Renal cortex interstitium (tissue), 11 donors: Measurements from ENCODE around the gene PNPLA3. TPM values are rescaled to one million over a fixed set of nuclear protein-coding genes. Genes with fewer than 3 reads are reported as not detected.

Source experiments
- DNase-seq, 11 donors: peaks; one replicate each; pipeline ENCODE4 v3.0.0-alpha.2; 2013; ENCODE audit warnings: low read depth in 9 of 11, low spot score in 4 of 11; ENCODE audit errors: extremely low read depth in 1 of 11
- polyA plus RNA-seq, 3 donors: library from polyadenylated mRNA; unstranded; fragments of 120-200 nt; gene quantifications; one replicate each; pipeline ENCODE4 v1.2.1, GENCODE V29; 2013; ENCODE audit not compliant: insufficient read length in 3 of 3

The PNPLA3 gene
- polyA plus RNA-seq, 3 donors = 2.0 to 2.4 (median 2.1) TPM

DNA sequence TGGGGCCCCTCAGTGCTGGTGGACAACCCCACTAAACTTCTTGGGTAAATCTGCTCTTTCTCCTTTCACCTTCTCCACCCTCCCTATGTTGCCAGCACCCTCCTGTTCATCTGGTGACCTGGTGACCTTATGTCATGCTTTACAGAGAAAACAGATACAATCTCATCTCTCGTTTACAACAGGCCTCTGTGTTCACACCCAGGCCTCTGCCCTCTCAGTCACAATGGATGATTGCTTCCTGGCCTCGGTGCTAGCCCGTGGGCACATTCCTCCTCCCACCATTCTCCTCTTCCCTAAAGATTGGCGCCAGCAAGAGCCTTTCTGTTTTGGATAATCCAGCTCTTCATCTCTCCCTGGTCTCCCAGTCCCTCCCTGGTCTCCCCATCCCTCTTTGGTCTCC, 12.3 kb upstream of the PNPLA3 start:
- no peak for DNase-seq

DNA sequence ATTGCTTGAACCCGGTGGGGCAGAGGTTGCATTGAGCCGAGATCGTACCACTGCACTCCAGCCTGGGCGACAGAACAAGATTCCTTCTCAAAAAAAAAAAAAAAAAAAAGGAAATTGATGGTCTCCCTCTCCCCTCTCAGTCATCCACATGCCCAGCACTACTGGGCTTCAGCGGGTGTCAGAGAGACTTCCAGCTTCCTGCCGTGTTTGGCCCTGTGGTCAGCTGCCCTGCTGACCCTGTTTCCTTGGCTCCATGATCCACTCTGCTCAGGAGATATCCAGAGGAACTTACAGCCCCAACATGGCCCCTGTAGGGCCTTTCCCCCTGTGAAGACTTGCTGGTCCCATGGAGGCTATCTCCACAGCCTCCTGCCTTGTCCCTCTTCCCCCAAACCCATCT, 6.1 kb upstream of the PNPLA3 start:
- DNase-seq = no peak

DNA sequence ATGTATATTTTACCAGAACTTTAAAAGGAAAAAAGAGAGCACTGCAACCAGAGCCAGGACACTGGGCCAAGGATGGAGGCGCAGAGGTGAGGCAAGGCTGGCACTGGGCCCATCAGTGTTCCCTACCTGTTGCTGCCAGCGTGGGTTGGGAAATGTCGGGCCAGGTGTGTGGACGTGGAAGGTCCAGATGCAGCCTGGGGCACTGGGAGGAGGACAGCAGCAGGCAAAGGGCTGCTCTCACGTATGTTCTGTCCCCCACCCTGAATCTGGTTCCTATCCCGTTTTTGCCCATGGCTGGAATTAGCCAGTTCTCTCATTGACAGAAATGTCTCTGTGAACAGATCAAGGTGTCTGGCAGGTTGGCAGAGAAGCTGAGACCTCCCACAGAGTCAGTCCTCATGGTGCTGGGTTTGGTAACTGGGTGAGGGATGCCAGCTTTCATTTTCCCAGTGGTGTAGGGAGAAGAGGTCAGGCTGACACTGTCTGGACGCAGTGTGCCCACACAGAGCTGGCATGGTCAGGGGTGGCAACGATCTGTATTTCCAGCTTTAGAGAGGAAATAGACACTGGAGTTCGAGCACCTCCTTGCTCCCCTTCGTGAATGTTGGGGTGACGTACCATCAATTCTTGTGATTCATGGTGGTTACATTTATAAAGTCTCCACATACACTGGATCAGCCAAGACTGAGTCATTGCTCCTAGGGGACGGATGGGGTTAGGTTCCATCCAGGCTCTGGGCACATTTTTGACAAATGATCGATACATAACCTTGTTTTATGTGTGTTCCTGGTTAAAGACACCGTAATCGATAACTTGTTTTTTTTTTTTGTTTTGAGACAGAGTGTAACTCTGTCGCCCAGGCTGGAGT, 4.3 kb upstream of the PNPLA3 start:
- no peak for DNase-seq

DNA sequence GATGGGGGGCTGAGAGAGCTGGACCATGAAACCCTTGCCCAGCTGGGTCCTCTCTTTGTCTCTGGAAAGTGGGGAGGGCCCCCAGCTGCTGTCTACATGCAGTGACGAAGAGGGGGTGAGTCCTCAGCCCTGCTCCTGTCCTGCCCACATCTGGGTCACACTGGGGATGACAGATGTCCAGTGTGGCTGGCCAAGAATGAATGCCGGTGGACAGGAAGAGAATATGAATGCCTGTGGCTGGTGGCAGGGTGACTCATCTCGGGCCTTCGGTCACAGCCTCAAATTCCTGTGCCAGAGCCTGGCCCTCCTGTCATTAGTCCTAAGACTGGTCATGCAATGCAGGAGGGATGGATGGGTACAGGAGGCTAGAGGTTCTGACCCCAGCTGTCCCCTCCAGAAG, 2.2 kb upstream of the PNPLA3 start:
- no peak for DNase-seq

DNA sequence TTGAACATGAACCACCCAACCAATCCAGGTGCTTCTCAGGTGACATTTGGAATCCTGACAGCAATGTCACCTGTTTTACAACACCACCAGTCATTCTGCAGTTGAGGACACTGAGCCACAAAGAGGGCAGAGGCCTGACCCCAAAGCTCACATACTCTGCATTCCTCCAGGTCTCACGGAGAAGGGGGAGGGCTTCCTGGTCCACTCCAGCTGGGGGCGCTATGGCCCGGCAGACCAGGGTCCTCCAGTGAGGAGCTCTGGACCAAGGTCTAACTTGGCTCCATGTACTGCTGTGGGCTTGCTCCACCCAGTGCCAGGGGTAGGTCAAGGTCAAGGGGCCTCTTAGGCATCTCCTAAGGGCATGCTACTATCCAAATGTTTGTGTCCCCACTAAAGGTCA, 1.5 kb upstream of the PNPLA3 start:
- no peak for DNase-seq

DNA sequence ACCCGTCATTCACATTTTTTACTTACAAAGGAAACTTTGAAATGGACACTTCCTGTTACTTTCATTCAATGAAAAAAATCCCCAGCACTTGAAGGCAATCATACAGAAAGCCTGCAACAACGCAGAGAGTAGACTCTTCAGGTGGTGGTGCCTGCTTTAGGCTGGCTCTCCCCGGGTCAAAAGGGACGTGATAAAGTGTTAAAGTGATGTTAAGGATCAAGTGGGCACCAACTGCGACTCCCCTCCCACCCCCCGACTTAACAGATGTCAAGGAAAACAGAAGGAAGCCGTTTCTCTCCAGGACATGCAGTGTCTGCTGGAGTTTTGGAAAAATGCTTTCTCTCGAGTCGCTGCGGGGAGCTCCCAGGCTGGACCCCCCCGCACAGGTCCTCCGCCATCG, 414 bp upstream of the PNPLA3 start:
- DNase-seq = peak in 4 of 11 donors; percentile 4 to 18 (median 16)

DNA sequence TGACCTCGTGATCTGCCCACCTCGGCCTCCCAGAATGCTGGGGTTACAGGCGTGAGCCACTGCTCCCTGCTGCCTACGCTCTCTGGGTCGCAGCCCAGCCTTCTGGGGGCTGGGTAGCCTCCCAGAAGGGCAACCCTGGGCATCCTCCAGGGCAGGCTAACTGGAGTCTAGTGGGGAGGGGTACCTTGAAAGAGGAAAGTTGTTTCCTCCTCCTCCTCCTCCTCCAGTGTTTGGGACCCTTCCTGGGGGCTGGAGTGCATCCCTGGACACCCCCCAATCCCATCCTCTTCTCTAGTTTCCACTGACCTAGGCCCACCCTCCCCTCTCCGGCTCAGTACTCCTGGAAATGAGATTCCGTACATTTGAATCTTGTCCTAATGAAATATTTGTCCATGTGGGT, 1.3 kb downstream of the PNPLA3 start:
- DNase-seq = no peak

DNA sequence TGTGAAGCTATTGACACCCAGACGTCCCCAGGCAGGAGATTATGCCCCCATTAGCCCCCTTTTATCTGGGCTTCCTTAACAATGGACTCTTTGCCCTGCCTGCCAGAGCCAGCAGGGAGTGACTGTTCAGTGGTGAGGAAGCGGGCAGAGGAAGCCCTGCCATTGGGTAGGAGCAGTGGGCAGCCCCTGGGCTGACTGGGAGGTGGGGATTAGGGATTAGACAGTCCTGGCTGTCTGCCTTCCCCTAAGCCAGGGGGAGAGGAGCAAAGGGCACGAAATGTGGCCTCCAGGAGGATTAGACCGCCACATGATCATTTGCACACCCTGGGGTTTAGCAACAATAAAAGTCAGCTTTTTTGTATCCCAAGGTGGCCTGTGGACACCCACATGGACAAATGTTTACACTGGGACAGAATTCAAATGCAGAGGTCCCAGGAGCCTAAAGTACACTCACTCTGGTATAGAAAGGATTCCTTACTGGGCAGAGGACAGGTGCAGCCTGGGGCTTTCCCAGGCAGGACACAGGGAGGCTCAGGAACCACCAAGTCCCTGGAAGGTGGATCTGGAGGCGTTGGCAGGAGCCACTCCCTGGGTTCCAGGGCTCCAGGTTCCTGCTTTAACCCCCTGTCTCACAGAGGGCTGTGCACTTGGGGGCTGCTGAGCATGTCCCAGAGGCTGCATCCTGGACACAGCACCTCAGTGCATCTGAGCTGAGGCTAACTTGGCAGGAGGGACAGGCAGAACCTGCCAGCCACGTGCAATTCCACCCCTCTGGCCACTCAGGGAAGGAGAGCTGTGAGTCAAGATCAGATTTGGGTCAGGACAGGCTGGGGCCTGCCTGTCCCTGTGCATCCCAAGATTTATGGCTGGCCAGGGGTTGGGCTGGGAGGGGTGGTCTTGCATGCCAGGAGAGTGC, 2.1 kb downstream of the PNPLA3 start:
- DNase-seq = no peak

DNA sequence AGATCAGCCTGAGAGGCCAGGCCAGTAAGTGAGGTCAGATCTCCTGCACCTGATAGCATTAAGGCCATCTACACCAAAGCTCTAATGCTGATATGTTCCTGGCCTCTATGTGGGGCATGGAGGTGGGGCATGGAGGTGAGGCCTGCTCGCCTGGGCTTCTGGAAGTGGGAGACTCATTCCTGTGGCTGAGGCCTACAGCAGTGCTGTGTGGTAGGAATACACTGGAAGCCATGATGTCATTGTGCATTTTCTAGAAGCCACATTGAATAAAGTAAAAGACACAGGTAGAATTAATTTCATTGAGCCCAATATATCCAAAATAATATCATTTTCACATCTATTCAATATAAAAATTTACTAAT, 2.7 kb downstream of the PNPLA3 start:
- no peak for DNase-seq

DNA sequence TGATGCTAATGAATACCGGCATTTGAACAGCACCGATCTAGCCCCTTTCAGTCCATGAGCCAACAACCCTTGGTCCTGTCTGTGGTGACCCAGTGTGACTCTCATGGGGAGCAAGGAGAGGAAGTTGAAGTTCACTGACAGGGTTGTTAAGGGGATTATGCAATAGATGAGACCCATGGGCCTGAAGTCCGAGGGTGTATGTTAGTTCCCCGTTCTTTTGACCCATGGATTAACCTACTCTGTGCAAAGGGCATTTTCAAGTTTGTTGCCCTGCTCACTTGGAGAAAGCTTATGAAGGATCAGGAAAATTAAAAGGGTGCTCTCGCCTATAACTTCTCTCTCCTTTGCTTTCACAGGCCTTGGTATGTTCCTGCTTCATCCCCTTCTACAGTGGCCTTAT, 4.9 kb downstream of the PNPLA3 start:
- no peak for DNase-seq

DNA sequence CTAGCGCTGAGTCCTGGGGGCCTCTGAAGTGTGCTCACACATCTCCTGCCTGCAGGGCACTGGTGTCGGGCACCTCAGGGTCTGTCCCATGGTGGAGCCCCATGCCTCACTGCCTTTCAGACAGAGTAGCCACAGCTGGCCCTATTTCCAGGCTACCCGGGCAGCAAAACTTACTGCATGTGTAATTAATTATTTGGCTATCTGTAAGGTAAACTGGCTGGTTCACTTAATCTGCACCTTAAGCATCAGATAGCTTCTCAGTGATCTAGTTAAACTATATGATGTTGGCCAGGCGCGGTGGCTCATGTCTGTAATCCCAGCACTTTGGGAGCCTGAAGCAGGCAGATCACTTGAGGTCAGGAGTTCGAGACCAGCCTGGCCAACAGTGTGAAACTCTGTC, 5.3 kb downstream of the PNPLA3 start:
- no peak for DNase-seq

DNA sequence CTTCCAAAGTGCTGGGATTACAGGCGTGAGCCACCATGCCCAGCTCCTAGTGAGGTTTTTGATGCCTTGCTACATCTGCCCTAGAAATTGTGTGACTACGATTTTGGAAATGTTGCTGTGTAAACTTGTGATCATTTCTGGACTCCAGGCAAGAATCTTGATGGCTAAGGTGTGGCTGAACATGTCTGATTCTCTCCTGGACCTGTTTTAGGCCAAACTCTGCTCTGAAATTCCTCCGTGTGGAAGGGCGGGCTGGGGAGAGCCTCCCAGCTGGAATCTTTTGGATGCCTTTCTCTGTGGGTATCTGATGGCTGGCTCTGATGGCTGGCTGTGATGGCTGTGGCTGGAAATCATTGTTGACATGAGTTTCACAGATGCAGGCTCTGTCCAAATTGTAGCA, 8.2 kb downstream of the PNPLA3 start:
- no peak for DNase-seq

DNA sequence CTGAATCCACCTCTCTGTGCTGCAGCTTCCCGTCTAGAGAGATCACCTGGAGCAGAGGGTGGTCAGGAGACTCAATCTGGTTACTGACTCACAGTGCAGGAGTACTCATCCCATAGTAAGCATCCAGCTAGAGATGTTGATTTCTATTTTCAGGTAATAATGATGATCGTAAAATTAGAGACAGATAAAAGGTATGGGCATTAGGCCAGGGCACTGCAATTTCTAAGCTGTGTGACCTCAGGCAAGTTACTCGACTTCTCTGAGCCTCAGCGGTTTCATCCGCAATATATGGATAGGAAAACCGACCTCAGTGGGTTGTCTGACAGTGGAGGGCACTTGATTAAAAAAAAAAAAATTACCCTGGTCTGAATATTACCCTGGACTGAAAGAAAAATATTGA, 17.8 kb downstream of the PNPLA3 start:
- DNase-seq = no peak

DNA sequence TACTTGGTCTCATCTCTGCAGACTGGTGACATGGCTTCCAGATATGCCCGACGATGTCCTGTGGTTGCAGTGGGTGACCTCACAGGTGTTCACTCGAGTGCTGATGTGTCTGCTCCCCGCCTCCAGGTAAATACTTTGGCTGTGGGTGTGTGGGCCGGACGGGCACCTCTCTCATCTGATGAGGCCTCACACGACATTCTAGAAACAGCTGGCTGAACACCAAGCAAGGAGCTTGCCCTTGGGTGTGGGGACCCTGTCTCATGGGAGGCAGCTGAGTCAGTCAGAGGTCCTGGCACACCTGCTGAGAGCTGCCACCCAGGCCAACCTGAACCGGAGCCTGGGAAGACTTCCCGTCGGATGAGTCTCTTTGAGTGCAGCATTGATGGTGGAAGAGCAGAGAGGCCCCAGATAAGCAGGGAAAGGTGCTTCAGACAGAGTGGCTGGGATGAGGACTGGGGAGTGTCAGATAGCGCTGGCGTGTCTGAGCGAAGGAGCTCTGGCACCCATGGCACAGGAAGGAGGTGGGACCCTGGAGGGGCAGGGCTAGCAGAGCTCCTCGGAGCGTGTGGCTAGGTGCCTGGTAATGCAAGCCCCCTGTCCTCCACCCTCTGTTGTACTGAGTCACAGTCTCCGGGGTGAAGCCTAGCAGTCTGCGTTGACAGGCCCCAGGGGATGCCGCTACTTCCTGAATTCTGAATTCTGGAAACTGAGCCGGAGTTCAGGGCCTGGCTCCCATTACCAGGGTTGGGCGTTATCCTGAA, 21.2 kb downstream of the PNPLA3 start:
- no peak for DNase-seq

DNA sequence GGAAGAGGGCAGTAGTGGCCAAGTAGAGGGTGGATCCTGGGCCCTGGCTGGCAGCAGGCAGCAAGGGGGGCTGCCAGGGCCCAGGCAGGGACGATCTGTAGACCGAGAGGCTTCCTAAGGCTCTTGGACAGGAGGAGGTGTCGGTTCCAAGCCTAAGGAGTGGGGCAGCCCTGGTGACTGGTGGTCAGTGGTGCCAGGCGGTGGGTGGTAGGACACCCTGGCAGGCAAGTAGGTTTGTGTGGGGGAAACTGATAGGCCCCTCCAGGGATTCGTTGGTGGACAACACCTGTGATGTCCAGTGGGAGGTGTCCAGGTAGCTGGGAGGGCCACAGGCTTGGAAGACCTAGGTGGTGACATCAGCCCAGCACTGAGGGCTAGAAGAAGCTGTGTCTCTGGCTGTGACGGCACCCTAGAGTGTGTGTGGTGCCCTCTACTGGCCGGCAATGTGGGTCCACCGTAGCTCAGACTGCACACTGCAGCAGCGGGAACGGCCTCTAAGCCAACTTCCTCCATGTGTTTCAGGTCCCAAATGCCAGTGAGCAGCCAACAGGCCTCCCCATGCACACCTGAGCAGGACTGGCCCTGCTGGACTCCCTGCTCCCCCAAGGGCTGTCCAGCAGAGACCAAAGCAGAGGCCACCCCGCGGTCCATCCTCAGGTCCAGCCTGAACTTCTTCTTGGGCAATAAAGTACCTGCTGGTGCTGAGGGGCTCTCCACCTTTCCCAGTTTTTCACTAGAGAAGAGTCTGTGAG, 22.2 kb downstream of the PNPLA3 start:
- peak in 5 of 11 donors; percentile 34 to 53 (median 42) for DNase-seq

DNA sequence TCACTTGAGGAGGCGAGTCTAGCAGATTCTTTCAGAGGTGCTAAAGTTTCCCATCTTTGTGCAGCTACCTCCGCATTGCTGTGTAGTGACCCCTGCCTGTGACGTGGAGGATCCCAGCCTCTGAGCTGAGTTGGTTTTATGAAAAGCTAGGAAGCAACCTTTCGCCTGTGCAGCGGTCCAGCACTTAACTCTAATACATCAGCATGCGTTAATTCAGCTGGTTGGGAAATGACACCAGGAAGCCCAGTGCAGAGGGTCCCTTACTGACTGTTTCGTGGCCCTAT, 22.7 kb downstream of the PNPLA3 start:
- no peak for DNase-seq

DNA sequence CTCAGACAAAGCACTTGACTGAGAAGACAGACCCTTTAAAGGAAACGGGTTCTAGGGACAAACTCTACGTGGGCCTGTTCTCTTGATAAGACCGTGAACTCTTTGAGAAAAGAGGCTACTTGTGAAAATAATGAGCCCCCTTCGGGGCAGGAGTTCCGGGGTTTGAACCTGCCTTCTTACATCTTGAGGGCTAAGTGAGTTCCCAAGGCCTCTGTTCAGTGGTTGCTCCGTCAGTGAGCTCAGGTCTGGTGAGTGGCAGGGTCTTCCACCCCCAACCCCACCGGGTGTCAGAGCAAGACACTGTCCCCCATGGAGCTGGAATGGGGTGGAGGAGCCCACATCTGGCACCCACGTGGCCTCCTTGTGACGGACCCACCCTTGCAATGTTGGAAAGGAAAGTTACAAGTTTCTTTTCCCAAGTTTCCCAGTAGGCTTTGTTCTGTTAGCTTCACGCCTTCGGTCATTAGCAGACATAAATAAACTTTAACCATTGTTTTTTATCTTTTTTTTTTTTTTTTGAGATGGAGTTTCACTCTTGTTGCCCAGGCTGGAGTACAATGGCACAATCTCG, 25.3 kb downstream of the PNPLA3 start:
- DNase-seq = no peak

DNA sequence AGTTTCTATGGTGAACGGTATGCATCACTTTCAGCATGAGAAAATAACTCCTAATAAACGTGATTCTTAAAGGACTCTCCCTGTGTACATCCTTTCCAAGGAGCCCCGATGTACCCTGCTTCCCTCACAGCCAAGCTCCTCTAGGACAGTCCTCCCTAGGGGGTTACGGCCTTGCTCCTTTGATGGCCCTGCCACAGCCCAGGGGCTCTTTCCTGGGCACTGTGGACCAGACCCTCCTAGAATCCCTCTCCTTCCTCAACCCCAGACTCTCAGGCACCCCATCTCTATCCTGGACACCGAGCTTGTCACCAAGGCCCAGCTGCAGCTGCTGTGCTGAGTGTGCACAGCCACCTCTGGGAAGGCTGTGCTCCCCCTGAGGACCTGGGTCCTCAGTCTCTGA, 27.8 kb downstream of the PNPLA3 start:
- DNase-seq = no peak

DNA sequence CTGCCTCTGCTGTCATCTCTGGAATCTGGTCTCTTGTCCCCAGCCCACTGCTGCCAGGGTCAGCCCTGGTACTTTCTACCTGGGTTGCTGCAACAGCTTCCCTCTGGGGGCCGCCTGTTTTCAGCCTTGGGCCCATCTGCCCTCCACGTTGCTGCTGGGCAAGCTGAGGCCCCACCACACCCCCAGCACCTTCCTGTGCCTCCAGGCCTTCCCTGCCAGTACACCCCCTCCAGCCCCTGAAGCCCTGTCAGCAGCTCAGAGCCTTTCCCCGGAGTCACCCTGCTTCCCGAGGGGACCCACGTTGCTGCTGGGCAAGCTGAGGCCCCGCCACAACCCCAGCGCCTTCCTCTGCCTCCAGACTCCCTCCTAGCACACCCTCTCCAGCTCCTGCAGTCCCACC, 28.4 kb downstream of the PNPLA3 start:
- DNase-seq = no peak
